Right cardiac atrium (tissue), 5 donors: ENCODE data around the gene IRAK1BP1. TPM values are rescaled to one million over a fixed set of nuclear protein-coding genes. Genes with fewer than 3 reads are reported as not detected.

Source experiments
- ATAC-seq, 2 donors: fragments of 200-7000 bp; cut with Tn5 transposase; one replicate each; pipeline versions ENCODE4 v1.8.0 to v1.9.1; 2020; ENCODE audit warnings: moderate library complexity in 2 of 2, mild to moderate bottlenecking in 1 of 2
- DNase-seq, 3 donors: peaks; one replicate each; pipeline ENCODE4 v3.0.0-alpha.2; 2020
- H3K27ac ChIP-seq: one replicate; pipeline ENCODE4 v1.5.1; 2013; ENCODE audit warnings: mild to moderate bottlenecking, low read length, control low read depth, moderate library complexity
- H3K27me3 ChIP-seq: one replicate; pipeline ENCODE4 v1.6.1; 2013; ENCODE audit not compliant: control insufficient read depth, insufficient read depth
- H3K4me1 ChIP-seq: one replicate; pipeline ENCODE4 v1.6.1; 2013; ENCODE audit warnings: low read length; ENCODE audit not compliant: control insufficient read depth, insufficient read depth
- H3K4me3 ChIP-seq: one replicate; pipeline ENCODE4 v1.5.1; 2013; ENCODE audit warnings: low read length, control low read depth
- H3K9me3 ChIP-seq: one replicate; pipeline ENCODE4 v1.6.1; 2013; ENCODE audit warnings: low read length; ENCODE audit not compliant: control insufficient read depth
- WGBS: extraction: QIAGEN DNeasy Blood & Tissue Kit; methylation state at CpG from one replicate; pipeline ENCODE4 v1.1.7; 2013; 5-methylcytosine and 5-hydroxymethylcytosine counted together
- intact Hi-C, 4 donors: fragments of 100-400 bp; cut with DNase I; formaldehyde crosslinking; loops; one replicate each; pipeline versions ENCODE4 v1.11.0 to v1.14.0; 2022 to 2023
- long read RNA-seq, 4 donors: library from polyadenylated mRNA; unstranded; transcript quantifications; one replicate each; pipeline ENCODE4 v2.0.0, GENCODE V29; 2020 to 2021
- polyA plus RNA-seq: library from polyadenylated mRNA; stranded (reverse); fragments of 200-250 nt; gene quantifications from one replicate; pipeline ENCODE4 v1.2.3, GENCODE V29; 2013
- total RNA-seq, 4 donors: library from RNA; stranded (reverse); fragmentation: NEBNext Ultra II Directional; extraction: Animal tissue kit (Norgen Biotek cat#: 25700); gene quantifications; one replicate each; pipeline ENCODE4 v1.2.1, GENCODE V29; 2021
- donor health status: healthy with polysubstance abuse.
- donor health status: DM: no; HTN: yes; CAD: no.
- donor health status: DM: no; HTN: no; CAD: no.
- donor health status: DM: no; HTN: yes; CAD: no; lungs with severe emphysema.
- donor health status: DM: yes; HTN: yes; CAD: no.

IRAK1BP1 gene, protein sequence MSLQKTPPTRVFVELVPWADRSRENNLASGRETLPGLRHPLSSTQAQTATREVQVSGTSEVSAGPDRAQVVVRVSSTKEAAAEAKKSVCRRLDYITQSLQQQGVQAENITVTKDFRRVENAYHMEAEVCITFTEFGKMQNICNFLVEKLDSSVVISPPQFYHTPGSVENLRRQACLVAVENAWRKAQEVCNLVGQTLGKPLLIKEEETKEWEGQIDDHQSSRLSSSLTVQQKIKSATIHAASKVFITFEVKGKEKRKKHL
- 1 to 10 TPM; 3.6 to 6.2 (median 5.1) TPM for total RNA-seq
- polyA plus RNA-seq = 3.0 TPM
- long read RNA-seq, donor 1, full-length matches to known transcripts = 1 of 4 reads
- long read RNA-seq, donor 1, partial matches to known transcripts = 0 of 4 reads
- long read RNA-seq, donor 1, other reads (novel, unspliced or antisense) = 3 of 4 reads
- long read RNA-seq, donor 2, full-length matches to known transcripts = 1 of 1 reads
- long read RNA-seq, donor 2, partial matches to known transcripts = 0 of 1 reads
- long read RNA-seq, donor 2, other reads (novel, unspliced or antisense) = 0 of 1 reads
- long read RNA-seq, donor 3, partial matches to known transcripts = 1 of 8 reads
- long read RNA-seq, donor 3, other reads (novel, unspliced or antisense) = 7 of 8 reads
- long read RNA-seq, donor 4, full-length matches to known transcripts = 6 of 8 reads
- long read RNA-seq, donor 4, partial matches to known transcripts = 0 of 8 reads
- long read RNA-seq, donor 4, other reads (novel, unspliced or antisense) = 2 of 8 reads

DNA sequence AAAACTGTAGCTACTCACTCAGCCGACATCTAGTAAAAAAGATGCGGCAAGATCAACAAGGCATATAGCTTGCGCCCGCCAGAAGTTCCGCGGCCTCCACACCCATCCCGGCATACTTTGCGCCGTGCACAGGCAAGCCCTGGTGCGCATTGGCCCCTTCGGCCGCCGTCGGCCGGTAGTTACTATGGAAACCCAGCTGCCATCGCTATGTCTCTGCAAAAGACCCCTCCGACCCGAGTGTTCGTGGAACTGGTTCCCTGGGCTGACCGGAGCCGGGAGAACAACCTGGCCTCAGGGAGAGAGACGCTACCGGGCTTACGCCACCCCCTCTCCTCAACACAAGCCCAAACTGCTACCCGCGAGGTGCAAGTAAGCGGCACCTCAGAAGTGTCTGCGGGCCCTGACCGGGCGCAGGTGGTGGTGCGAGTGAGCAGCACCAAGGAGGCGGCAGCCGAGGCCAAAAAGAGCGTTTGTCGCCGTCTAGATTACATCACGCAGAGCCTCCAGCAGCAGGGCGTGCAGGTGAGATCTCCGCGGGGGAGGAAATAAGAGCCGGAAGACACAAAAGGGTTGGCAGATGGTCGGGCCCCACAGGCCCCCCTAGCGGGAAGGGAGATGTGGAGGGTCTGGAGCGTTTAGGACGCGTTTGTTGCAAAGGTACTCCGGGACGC is at the start of gene IRAK1BP1:
Gene IRAK1BP1 (plus strand): TSS at position 182 of the 671 bp plus-strand sequence. CDS start 26 bp downstream, at position 208.
- peak; percentile 99 to 100 for ATAC-seq
- WGBS = under 1% methylated on average over 48 of the region's 48 CpGs
- H3K9me3 ChIP-seq = no peaks in the 10 kb centered on the region
- H3K27me3 ChIP-seq = no peaks in the 10 kb centered on the region
- peaks cover 3% of the 10 kb centered on the region for H3K4me1 ChIP-seq
- peak within 1 kb of the TSS; percentile 96 for H3K4me3 ChIP-seq
- peak; percentile 85 to 93 (median 91) for DNase-seq
- H3K27ac ChIP-seq = peak within 1 kb of the TSS; percentile 49
- intact Hi-C loops = no loop called here

DNA sequence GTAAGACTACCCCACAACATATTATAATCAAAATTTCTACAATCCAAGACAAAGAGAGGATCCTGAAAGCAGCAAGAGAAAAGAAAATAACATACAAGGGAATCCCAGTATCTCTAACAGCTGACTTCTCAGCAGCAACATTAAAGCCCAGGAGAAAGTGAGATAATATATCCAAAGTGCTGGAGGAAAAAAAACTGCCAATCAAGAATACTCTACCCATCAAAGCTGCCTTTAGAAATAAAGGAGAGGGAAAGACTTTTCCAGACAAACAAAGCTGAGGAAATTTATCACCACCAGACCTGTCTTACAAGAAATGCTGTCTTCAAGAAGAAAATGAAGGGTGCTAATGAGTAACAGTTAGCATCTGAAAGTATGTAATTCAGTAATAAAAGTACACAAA is 43.3 kb upstream of the IRAK1BP1 start:
- H3K27ac ChIP-seq = no peak overlapping the region
- intact Hi-C loops = no loop called here
- ATAC-seq (no peak), DNase-seq (no peak)
- no peaks in the 10 kb centered on the region for H3K4me1 ChIP-seq
- no peak overlapping the region for H3K4me3 ChIP-seq
- no peaks in the 10 kb centered on the region for H3K9me3 ChIP-seq
- no peaks in the 10 kb centered on the region for H3K27me3 ChIP-seq

DNA sequence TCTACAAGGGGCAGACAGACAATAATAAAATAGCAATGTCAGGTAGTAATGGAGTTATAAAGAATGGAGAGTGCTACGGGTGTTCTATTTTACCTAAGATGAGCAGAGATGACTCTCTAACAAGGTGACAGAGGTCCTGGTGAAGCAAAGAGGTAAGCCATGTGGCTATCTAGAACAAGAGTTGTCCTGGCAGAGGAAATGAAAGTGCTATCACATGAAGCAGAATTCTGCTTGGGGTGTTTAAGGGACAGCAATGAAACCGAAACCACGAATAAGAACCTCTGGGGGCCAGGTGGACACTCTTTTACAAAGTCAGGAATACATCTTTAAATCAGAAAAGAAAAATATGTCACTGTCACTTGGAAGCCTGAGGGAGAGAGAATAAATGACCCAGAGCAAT is 37.9 kb upstream of the IRAK1BP1 start:
- H3K27me3 ChIP-seq = no peaks in the 10 kb centered on the region
- intact Hi-C loops = no loop called here
- ATAC-seq (no peak), DNase-seq (no peak)
- H3K9me3 ChIP-seq = no peaks in the 10 kb centered on the region
- peaks cover 1% of the 10 kb centered on the region for H3K4me1 ChIP-seq
- no peak overlapping the region for H3K27ac ChIP-seq
- no peak overlapping the region for H3K4me3 ChIP-seq
- 87% methylated on average over 3 of the region's 3 CpGs for WGBS

DNA sequence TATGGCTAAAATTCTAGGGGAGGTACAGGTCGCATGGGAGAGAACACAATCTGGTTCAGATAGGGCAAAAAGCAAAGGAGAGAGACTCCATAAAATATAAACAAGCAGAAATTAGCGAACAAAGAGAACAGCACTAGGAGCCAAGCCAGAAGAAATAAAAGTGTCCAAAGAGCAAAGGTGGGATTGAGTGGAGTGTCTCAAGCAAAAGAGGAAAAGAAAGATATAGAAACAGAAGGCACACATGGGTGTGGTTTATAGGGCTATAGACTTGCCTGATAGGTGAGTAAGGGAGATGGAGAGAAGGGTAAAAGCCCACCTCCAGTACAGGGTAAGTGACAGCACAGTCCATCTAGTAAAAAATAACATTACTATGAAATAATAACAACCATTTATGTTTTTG is 36.5 kb upstream of the IRAK1BP1 start:
- peaks cover 1% of the 10 kb centered on the region for H3K4me1 ChIP-seq
- DNase-seq = no peak
- no peak overlapping the region for H3K27ac ChIP-seq
- no peaks in the 10 kb centered on the region for H3K27me3 ChIP-seq
- no peaks in the 10 kb centered on the region for H3K9me3 ChIP-seq
- intact Hi-C loops = no loop called here
- 71% methylated on average over 2 of the region's 2 CpGs for WGBS
- no peak for ATAC-seq
- no peak overlapping the region for H3K4me3 ChIP-seq

DNA sequence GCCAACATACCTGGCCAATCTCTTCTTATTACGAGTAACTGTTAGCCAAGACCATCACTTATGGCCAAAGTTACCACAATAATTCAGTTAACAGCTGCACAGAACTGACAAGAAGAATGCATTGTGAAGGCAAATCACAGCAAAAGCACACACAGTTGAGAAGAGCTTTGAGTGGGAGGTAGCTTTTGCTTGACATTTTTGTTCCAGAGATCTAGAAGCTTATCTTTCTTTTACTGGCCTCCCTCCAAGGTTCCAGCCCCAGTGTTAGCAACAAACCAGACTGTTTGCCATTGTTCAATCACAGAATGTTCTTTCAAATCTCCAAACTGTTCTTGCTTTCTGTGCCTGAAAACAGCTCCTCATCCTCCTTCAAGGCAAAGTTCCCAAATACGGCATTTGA is 35.9 kb upstream of the IRAK1BP1 start:
- 21% methylated on average over 2 of the region's 2 CpGs for WGBS
- no peaks in the 10 kb centered on the region for H3K27me3 ChIP-seq
- no peaks in the 10 kb centered on the region for H3K9me3 ChIP-seq
- H3K4me1 ChIP-seq = peaks cover 1% of the 10 kb centered on the region
- peak overlapping the region; percentile 28 for H3K4me3 ChIP-seq
- intact Hi-C loops = no loop called here
- peak; percentile 90 to 95 for ATAC-seq
- DNase-seq = peak in 1 of 3 donors; percentile 29
- H3K27ac ChIP-seq = no peak overlapping the region

DNA sequence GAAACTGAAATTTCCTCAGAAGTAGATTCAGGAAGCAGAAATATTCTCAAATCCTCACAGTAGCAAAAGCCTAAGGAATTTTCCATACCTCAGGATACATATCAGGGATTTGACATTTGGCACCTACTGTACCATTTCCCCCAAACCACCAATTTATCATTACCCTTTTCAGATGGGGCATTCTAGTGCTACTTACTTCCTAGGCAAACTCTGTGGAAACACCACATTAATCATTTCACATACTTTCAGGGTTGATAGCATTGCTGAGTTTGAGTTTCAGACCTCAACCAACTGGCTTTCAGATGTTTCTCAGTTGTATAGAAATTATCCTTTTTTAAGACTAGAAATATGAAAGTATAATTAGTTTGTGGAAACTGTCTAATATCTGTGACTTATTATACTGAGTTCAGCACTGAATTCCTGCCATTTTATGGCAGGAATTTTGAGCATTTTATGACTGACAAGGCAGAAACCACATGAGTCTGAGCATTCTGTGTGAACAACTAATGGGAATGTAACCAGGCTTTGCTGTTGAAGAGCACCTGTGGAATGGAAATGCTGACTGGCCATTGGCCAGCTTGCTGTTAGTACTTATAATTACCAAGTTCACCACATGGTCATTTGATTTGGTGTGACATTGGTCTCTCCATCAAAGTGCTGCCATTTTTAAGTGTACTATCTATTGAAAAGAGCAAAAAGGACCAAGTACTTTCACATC is 35.1 kb upstream of the IRAK1BP1 start:
- intact Hi-C loops = no loop called here

DNA sequence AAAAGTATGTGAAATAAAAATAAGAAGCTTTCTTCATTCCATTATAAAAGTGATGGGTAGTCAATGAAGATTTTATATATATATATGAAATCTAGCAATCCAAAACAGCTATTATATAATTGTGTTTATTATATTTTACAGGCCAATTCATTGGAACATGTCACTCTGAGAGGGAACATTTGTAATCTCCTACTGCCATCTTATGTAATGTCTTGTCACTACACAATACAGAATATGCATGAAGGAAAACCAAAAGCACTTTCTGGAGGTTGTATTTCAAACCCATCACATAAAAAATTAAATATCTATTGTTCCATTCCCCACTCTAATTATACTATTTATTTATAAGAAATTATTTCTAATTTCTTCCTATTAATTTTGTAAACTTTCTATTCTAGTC is 31.5 kb upstream of the IRAK1BP1 start:
- Histone ChIP-seq H3K4me3 (no peak overlapping the region), H3K27me3 (no peaks in the 10 kb centered on the region), H3K27ac (no peak overlapping the region), H3K9me3 (no peaks in the 10 kb centered on the region), H3K4me1 (peaks cover 1% of the 10 kb centered on the region)
- no peak for DNase-seq
- intact Hi-C loops = no loop called here
- no peak for ATAC-seq

More for the DNA sequence above, 35.1 kb upstream of the IRAK1BP1 start:
- no peak for DNase-seq
- H3K27me3 ChIP-seq = no peaks in the 10 kb centered on the region
- H3K4me3 ChIP-seq = no peak overlapping the region
- H3K27ac ChIP-seq = no peak overlapping the region
- no peaks in the 10 kb centered on the region for H3K9me3 ChIP-seq
- ATAC-seq = peak in 1 of 2 donors; percentile 29
- H3K4me1 ChIP-seq = peaks cover 1% of the 10 kb centered on the region

DNA sequence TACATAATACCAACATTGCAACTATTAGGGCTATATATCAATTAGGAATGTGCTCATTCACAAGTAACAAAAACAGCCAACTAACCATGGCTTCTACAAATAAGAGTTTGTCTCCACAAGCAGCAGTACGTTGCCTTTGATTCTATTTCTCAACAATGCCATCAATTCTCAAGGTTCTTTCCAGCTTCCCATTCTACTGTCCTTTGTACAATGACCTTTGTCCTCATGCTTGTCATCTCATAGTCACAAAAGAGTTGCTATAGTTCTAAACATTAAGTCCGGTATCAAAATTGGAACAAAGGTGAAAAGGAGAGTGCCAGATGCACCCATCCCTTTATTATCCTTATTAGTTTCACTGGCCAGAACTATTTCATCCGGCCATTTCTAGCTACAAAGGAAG is 30.8 kb upstream of the IRAK1BP1 start:
- no peak overlapping the region for H3K4me3 ChIP-seq
- H3K9me3 ChIP-seq = no peaks in the 10 kb centered on the region
- 68% methylated on average over 3 of the region's 3 CpGs for WGBS
- H3K4me1 ChIP-seq = peaks cover 1% of the 10 kb centered on the region
- no peak for DNase-seq
- no peak overlapping the region for H3K27ac ChIP-seq
- intact Hi-C loops = no loop called here
- no peaks in the 10 kb centered on the region for H3K27me3 ChIP-seq
- ATAC-seq = no peak

DNA sequence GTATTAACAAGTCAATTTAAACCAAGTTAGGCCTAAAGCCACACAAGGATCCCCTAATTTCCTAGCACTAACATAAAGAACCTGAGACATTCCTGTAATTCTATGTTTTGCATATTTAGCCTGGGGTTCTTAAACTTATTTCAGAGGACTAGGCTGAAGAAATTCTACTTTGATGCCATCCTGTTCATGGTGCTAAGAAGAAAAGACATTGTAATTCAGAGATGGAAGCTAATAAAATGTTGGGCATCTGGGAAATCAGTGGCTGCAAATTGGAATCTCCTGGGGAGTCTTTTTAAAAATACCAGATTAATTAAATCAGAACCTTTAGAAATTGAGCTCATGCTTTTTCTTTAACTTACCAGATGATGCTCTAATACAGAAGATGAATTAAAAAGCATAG is 26.2 kb upstream of the IRAK1BP1 start:
- H3K9me3 ChIP-seq = no peaks in the 10 kb centered on the region
- no peak overlapping the region for H3K4me3 ChIP-seq
- no peaks in the 10 kb centered on the region for H3K4me1 ChIP-seq
- H3K27ac ChIP-seq = no peak overlapping the region
- DNase-seq = no peak
- ATAC-seq = no peak
- intact Hi-C loops = no loop called here
- H3K27me3 ChIP-seq = no peaks in the 10 kb centered on the region

DNA sequence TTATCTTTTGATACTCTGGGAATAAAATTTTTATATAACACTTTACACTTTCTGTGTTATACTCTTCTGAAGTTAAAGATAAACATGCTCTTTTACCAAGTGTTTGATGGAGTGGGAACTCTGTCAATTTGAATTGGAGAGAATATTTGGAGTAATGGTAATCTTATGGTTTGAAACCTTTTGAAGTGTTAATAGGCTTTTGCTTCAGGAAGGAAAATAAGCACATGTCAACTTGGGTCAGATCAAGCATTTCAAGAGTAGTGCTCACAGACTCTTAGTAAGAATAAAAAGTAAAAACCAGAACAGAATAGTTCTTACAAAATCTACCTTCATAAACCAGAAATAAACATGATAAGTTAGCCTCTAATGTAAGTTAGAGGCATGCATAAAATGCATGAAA is 24.4 kb upstream of the IRAK1BP1 start:
- Histone ChIP-seq H3K4me3 (no peak overlapping the region), H3K27me3 (no peaks in the 10 kb centered on the region), H3K9me3 (no peaks in the 10 kb centered on the region), H3K27ac (no peak overlapping the region), H3K4me1 (no peaks in the 10 kb centered on the region)
- no peak for ATAC-seq
- no peak for DNase-seq
- intact Hi-C loops = no loop called here

DNA sequence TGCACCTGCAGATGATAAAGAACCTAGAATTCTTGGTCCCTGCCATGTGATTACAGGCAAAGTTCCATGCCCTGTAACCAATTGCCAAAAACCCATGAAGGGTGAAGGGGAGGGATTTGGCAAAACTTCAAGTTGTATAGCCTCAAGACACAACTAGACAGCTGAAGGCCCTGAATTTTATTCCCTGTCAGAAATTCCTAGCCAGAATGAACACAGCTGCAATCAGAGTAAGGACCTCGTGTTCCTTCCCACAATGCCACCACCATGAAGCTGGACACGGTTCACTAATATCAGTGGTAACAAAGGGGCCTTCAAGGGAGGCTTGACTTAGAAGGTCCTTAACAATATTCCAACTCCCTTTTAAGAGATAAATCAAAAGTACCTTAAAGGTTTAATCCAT is 22.5 kb upstream of the IRAK1BP1 start:
- H3K27me3 ChIP-seq = no peaks in the 10 kb centered on the region
- no peaks in the 10 kb centered on the region for H3K4me1 ChIP-seq
- ATAC-seq (no peak), DNase-seq (no peak)
- WGBS = 66% methylated on average over 2 of the region's 2 CpGs
- intact Hi-C loops = no loop called here
- no peaks in the 10 kb centered on the region for H3K9me3 ChIP-seq
- H3K4me3 ChIP-seq = no peak overlapping the region
- no peak overlapping the region for H3K27ac ChIP-seq
